Retinal pigment epithelial cell (primary cell): ENCODE data around the gene RIN3.

Experiments
- DNase-seq: peaks from one replicate; pipeline ENCODE4 v3.0.0-alpha.2; 2010; ENCODE audit warnings: low read depth
- H3K4me3 ChIP-seq: 2 replicates; pipeline ENCODE4 v1.5.1; 2011; ENCODE audit warnings: mild to moderate bottlenecking, low read length, control low read depth, moderate library complexity
- CTCF ChIP-seq: conservative IDR thresholded peaks from 2 replicates; pipeline ENCODE4 v1.5.1; 2011; ENCODE audit warnings: low read depth, low read length, control low read depth, inconsistent platforms

RIN3 gene

GRCh38 chr14:92655419-92656201 lies 142.0 kb downstream of the RIN3 start:
- no peak overlapping the region for H3K4me3 ChIP-seq
- no peak for TF ChIP-seq CTCF
- no peak for DNase-seq

- no peak overlapping the region for H3K4me3 ChIP-seq
- TF ChIP-seq CTCF, result no peak
- DNase-seq, result no peak
Observed at GRCh38 chr14:92656306-92657081, 142.9 kb downstream of the RIN3 start.

- no peak for TF ChIP-seq CTCF
- no peak for DNase-seq
- no peak overlapping the region for H3K4me3 ChIP-seq
Observed at GRCh38 chr14:92657457-92658142, 144.0 kb downstream of the RIN3 start.

GRCh38 chr14:92658160-92658559 lies 144.6 kb downstream of the RIN3 start:
- no peak for DNase-seq
- no peak for TF ChIP-seq CTCF
- no peak overlapping the region for H3K4me3 ChIP-seq

- H3K4me3 ChIP-seq, result no peak overlapping the region
- TF ChIP-seq CTCF, result no peak
- no peak for DNase-seq
Observed at GRCh38 chr14:92658684-92659083, 145.1 kb downstream of the RIN3 start.

GRCh38 chr14:92659765-92660561 lies 146.4 kb downstream of the RIN3 start:
- no peak overlapping the region for H3K4me3 ChIP-seq
- no peak for TF ChIP-seq CTCF
- DNase-seq, result no peak
